Measurements from ENCODE around the gene GSDME. TPM values are rescaled to one million over a fixed set of nuclear protein-coding genes. Genes with fewer than 3 reads are reported as not detected.
A peak's percentile ranks its signal among the peaks of the same experiment; 100 is the strongest.

The GSDME gene
- total RNA-seq, 1 donor from 2014 or later = 38.2 TPM

DNA sequence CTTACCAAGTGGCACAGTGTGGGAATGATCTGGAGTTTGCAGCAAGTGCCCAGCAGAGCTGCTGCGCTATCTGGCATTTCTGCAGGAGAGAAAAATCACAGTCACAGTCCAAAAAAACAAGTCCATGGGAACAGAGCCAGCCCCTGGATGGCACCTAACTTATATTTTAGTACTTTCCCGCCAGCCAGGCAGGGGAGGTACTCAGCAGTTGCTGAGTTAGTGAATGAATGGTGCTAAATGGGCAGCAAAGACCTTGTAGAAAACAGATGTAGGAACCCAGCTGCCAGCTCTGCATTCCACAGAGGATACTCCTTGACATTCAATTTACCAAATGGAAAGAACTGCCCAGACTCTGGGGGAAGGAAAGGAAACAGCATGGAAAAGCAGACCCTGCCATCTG lies 54.5 kb downstream of the GSDME start:
- DNase-seq = peak; percentile 36

DNA sequence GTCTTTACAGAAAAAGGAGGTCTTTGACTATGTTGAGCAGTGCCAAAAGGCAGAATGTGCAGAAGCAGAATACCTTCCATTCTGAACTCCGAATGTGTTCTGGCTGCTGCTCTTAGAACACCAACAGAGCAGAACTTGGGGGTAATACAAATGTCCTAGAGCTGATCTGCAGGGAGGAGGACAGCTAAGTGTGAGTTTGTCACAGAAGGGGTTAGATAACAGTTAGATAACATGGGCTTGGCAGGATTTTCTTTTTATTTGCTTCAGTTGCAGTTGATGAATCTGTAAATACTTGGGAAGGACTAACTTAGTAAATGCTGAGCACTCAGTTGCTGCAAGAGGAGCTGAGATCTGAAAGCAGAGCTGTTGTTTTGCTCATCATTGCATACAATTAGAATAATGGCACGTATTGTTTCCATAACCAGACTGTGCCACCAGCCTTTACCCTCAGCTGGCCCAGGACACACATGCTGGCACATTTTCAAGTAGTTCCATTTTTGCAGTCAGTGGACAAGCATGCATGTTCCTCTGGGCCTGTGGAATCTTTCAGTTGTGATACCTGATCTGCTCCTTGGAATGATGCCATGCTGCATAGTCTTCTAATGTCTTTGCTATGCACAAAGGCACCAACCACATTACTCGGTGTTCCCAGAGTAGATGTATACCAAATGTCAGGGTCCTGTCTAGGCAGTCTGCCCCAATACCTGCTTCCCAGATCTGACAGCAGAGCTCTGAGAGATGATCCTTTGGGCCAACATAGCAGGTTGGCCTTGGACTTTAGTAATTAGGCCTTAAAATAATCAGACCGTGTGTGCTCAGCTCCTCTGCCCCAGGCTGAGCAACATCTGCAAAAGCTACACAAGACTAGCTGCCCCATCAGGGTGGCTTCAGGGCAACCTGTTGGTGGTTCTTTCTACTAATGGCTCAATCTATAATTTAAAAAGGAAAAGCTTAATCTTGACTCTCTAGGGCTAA lies 55.7 kb downstream of the GSDME start:
- DNase-seq = peak; percentile 35

DNA sequence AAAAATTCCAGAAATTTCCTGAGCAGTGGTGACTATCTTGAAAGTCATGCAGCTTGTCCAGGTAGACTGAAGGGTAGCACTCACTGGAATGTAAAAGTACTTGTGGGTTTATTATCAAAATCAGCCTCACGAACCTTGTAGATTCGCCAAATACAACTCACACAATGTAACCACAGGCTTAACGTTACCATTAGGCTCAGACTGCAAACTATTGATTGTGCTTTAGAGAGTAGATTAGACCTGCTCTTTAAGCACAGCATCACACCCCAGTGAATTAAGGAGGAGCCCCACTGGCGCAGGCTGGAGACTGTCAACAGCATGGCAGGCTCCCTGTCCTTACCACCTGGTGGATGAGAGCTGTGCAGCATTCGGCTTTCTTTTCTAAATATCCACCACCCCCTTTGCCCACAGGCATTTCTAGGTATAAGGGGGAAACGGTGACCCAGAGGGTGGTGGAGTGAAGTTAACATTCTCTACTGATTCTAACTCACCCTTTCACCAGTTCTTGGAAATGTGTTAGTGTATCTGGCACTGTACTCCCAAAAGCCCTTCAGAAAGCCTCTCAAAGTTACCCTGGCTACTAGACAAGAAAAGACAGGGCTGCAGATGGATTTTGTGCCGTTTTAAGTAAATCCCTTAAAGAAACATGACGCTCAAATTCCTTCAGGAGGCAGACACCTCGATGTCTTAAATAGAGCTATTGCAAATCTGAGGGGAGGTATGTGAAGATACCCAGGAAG lies 56.6 kb downstream of the GSDME start:
- no peak for DNase-seq

DNA sequence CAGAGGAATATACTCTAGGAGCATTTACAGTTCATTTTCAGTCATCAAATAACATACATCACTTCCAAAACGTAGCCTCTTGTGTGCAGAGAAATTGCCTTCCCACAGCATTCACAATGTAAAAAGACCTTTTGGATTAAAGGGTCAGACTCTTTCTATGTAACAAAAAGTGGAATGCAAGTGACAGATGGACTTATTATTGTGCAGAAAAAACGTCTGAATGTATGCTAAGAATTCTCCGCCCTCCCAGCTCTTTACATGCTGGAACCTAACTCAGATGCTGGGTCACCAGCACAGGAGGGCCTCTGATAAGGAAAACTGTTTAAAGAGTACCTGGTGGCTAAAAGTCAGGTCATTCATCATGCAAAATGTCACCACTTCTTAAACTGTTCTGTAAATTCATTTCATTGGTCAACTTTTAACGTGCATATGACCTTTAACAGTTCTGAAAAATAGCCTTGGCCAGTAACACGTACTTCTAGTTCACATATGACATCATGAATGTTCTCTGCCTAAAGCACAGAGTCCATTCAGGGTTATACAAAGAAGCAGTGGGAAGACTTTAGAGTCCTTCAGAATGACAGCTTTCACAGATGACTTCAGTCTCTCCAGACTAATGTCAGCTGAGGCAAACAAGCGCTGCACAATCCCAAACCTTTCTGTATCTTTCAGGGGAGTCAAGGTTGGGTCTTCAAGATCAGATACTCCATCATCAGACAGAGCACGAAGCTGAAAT lies 58.6 kb downstream of the GSDME start:
- no peak for DNase-seq

DNA sequence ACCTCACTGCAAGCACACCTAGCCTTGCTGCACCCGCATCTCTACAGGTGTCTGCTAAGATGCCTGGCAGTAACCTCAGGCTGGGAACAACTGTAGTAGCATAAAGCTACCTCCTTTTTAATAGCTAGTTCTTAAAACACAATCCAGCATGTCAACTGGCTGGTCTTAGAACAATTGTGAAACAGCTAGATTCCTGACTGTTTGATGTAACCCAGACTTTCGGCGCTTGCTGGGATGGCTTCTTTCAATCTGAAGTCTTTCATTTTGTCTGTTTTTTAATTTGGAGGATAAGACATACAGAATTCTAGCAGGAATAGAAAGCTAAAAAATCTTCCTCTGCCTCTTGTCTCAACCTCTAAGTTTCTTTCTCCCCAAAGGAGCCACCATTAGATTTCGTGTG lies 59.8 kb downstream of the GSDME start:
- no peak for DNase-seq

DNA sequence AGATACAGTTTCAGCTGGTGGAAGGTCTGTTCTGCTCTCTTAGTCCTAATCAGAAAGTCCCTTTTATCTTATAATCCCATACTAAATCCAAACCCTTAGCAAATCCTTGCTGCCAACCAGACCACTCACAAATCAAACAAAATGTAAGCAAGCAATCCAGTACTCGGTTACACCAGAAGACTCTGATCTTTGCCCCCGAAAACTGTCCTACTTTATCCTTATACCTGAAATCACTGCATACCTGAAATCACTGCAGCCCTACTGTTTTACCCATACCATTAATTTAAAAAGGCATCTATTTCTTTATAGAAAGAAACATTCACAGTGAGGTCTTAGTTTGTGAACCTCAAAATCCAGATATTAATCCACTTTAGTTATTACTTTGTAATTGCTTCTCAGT lies 64.7 kb downstream of the GSDME start:
- no peak for DNase-seq

DNA sequence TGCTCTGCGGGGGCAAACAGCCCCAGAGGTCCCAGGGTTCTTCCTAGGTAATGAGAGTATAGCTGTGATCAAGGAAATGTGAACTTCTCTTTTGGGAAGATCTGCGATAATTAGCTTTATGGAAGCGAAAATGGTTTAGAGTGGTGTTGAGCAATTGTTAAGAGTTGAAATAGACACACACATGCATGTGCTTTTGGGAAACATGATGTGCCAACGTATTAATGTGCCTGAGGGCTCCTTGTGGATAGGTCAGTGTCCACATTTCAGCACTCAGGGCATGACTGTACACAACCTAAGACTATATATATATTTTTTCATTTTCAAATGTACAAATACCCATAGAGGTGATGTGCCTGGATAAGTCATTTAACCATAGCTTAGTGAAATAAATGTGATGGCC lies 67.0 kb downstream of the GSDME start:
- DNase-seq = no peak

DNA sequence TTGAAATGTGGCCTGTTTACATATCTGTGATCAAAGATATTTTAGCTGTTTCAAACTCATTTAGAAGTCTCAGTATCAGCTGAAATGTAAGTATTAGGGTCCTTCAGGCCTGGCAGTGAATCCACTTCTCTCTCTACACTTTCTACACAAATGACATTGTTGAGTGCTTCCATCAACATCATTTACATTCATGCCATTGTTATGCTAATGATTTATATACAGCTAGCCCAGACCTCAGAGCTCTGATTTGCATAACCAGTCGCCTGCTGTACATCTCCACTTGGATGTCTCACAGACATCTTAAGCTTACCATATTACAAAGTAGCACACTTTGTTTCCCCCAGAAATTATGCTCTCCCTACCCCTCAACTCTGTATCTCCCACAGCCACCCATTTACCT lies 71.6 kb downstream of the GSDME start:
- DNase-seq = no peak

DNA sequence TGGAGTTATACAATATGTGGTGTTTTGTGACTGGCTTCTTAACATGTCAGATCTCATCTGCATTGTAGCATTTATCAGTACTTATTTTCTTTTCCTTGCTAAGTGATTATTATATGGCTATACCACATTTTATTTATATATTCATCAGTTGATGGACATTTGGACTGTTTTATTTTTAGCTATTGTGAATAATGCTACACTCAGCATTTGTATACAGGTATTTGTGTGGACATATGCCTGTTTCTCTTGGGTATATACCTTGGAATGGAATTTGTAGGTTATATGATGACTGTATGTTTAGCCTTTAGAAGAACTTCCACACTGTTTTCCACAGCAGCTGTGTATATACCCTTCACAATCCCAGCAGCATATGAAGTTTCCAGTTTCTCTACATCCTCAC lies 86.5 kb downstream of the GSDME start:
- DNase-seq = no peak

DNA sequence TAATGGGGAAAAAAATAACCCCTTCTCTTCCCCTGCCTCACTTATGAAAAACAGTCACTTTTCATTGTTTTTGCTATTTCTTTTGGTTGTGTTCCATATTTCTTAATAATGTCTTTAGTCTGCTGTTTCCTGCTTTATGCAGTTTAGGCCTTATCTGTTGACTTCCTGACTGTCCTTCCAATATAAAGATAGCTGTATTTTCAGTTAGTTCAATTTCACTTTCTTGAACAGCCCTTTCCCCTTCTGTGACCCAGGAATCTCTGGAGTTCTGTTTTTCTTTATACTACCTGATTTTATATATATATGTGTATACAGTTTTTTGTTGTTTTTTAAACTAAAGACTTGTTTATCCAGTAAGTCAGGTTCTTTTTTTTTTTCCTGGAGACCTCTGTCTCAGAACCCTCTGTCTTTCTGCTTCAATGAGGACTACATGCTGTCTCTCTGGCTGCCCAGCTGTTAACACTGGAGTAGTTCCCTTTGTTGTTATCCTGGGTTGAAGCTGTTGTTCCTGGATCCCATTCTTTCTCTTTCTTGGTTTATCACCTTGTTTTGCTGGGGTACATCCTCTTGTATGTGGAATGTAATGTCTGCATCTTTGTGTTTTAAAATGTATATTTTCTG lies 87.2 kb downstream of the GSDME start:
- DNase-seq = no peak

DNA sequence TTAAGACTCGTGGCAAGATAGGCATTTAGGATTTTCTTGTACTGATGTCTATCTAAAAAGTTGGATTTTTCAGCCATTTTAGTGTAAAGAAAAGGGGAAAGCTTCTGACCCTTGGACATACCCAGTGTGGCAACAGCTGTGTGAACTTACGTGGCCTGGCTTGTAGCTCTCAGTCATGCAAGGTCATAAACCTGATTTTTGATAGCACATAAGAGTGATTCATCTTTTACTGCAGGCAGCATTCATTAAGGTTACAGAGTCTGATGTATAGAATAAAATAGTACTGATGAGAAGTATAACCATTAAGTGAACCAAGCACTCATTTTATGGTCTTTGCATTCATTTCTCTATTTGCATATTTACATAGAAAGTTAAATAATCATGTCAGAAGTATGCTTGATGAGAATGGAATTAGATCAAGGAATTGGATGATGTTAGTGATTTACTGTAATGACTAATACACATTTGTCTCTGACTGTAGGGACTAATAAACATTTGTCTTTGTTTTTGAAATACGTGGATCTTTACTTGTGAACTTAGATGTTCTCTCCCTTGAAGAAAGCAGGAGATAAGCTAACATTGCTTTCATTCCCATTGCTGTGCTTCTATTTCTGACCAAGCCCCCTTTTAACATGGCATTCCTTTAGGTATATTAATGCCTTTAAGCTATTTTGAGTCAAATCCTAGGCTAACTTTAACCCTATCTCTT lies 88.2 kb downstream of the GSDME start:
- DNase-seq = no peak

DNA sequence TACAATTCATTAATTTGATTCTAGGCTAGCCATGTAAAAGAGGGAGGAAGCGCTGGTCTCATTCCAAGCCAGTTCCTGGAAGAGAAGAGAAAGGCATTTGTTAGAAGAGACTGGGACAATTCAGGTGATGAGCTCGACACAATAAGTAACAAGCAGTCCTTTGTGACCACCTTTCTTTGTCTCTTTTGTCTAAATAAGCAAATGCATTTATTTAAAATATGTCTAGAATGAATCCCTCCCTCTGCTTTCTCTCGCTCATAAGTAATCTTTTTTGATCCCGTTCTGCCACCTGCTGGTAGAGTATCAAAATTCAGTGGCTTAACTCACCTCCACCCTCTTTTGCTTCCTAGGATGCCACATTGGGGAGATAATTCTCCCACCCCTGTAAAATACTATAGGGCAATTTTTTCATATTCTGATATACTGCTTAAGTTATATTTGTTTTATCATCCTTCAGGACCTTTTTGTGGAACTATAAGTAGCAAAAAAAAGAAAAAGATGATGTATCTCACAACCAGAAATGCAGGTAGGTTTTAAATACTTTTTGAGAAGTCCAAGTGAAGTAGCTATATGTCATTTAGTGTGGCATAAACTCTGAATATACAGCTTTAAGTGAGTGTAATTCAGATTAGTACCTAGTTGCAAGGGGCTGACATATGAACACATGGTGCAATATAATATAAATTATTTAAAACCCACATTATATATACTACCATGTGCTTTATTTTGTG lies 91.5 kb downstream of the GSDME start:
- DNase-seq = no peak

DNA sequence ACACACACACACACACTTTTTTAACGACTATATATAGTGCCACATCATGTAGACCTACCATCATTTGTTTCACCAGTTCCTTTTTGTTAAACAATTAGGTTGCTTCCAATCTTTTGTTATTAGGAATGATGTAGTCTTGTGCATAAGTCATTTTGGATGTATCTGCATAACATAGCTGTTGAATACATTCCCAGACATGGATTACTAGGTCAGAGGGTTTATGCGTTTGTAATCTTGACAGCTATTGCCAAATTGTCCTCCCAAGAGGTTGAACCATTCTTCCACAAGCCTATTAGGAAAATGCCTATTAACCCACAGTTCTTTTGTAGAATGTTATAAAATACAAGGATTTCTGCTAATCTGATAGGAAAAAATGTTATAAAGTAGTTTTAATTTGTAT lies 96.7 kb downstream of the GSDME start:
- DNase-seq = no peak

DNA sequence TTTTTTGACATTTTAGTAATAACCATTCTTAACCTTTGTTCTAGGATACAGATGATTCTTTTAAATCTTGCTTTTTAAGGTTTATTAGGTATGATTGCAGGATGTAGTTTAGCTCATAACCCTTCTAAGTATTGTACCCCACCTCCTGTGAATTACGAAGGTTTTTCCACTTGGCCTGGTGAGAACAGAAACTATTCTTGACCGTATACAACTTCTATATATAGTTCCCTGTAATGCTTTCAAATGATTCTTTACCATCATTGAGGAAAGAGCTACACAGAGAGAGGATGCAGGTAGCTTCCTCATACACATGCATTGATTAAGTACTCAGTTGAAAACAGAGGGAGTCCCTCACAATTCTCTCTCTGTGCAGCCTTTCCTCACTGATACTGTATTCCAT lies 97.8 kb downstream of the GSDME start:
- no peak for DNase-seq

DNA sequence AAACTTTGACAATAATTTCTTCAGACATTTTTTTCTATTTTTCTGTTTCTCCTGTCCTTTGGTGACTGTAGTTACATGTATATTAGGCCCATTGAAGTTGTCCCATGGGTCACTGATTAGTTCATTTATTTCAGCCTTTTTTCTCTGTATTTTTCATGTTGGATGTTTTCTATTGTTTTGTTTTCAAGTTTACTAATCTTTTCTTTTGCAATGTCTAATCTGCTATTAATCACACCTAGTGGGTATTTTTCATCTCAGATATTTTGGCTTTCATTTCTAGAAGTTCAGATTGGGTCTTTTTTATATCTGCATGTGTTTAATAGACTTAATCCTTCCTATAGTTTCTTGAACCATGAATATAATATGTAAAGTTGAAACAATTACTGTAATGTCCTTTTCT lies 99.3 kb downstream of the GSDME start:
- DNase-seq = no peak

DNA sequence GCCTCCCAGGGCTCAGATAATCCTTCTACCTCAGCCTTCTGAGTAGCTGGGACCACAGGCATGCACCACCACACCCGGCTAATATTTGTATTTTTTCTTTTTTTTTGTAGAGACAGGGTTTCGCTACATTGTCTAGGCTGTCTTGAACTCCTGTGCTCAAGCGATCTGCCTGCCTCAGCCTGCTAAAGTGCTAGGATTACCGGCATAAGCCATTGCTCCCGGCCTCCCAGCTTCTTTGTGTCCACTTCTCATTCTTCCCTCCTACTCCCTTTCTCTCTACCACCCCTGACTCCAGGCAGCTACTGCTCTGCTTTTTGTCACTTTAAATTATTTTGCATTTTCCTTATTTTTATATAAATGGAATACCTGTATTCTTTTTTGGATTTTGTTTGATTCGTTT lies 100.7 kb downstream of the GSDME start:
- no peak for DNase-seq

DNA sequence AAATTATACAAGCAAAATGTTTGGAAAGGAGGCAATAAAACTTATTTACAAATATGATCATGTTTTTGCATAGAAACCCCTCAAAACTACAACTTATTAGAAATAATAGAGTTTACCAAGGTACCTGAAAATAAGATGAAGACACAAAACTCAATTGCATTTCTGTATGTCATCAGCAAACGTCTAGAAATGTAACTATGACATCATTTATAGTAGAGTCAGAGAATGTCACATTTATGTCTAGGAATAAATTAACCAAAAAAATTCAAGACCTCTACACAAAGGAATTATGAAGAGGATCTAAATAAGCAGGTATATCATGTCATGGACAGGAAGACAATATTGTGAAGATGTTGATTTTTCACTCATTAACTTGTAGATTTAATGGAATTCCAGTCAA lies 103.0 kb downstream of the GSDME start:
- DNase-seq = no peak

DNA sequence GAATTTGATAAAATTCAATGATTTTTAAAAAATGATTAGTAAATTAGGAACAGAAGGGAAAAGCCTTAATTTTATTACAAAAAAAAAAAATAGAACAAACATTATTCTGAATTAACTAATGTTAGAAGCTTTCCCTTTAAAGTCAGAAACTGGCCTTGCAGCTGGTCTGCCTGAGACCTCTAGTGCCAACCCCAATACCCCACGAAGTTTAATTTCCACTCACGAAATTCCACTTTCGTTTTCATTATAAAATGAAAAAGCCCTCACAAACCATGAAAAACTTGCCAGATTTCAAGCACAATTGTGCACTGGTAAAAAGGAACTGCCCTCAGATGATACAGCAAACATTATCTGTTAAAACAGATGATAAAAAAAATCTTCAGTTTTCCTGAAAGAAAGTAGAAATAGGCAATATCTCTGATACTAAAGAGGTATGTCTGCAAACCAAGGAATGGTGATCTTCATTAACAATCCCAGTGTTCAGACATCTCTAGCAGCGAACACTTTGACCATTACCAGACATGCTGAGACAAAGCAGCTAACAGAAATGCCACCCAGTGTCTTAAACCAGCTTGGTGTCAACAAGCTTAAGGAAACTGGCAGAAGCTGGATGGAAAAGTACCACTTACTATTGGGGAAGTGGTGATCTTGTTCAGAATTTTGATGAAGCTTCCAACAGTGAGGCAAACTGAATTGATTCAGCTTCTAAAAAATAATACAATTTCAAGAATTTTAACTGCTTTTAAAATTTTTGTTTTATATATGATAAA lies 103.8 kb downstream of the GSDME start:
- no peak for DNase-seq

DNA sequence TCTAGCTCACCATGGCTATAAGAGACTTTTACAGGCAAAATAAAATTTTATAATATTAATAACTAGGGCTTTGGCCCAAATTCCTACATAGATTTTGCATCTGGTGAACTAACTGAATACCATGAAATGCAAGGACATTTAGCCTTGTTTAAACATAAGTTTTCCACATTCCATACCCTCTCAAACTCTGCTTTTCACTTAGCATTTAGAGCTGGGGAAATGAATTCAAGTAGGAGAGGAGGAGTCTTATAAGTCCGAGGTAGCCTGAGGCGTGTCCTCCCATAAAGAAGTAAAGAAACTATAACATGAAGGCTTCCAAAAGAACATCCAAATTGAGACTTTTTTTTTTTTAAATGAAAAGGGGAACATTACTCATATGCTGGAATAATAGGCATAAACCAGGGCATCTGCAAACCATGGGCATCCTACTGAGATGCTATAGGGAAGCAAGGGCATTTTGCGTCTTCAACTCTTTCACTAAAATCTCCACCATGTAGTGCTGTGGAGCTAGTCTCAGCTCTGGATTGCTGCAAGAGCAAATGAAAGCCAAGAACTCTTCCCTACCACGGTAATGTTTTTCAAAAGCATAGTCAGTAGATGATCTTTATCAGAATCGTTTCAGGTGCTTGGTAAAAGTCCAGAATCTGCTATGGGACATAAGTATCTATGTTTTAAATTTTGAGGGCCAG lies 104.9 kb downstream of the GSDME start:
- DNase-seq = no peak
